Measurements from ENCODE around the gene HDX.
"Not testable (repeated sequence)": the region's sequence is repeated elsewhere in the genome, so short reads cannot be mapped to it uniquely, and the experiment has no call there.

Gene HDX

DNA sequence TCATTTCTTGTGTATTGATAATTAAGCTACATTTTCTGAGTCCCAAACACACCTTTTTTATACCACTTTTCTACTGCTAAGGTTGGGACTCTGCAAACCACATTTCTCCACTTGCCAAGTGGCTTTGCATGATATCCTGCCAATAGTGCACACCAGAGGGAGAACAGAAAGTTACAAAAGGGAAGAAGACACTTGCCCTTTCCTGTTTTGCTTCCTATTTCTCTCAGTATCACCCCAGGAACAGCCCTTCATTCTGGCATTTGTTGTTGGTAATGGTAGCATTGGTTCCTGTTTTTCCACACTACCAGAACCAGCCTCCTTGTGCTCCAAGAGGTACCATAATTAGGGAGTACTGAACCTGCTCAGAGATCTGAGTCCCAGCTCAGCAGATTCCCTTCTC is 87.1 kb downstream of the HDX start:
- Mint-ChIP-seq H3K4me1 (no peaks in the 10 kb centered on the region), H3K27ac (no peak overlapping the region), H3K27me3 (no peaks in the 10 kb centered on the region), H3K4me3 (no peak overlapping the region), H3K36me3 (ENCODE audit: low read depth) (peaks cover under 1% of the 10 kb centered on the region), H3K9me3 (peaks cover 8% of the 10 kb centered on the region)
- ATAC-seq (no peak), DNase-seq (no peak)

DNA sequence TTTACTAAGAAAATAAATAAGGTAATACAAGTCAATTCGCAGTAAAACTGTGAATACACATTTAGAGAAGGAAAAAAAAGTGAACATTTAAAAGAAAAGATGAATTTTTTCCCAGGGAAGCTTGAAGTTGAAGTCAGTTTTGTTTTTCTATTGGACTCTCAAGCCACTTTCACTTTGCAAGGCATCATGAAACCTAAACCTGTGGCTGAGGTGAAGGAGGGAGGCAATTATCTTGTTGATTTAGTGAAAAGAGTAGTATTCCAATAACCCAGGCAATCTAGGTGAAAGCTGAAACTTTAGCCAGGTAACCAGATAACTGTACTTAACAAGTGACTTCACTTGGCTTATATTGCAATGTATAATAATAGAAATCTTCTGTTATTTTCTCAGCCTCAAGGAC is 138.6 kb downstream of the HDX start:
- no peak for ATAC-seq
- H3K4me1 Mint-ChIP-seq, result no peaks in the 10 kb centered on the region
- H3K4me3 Mint-ChIP-seq, result no peak overlapping the region
- H3K27me3 Mint-ChIP-seq, result no peaks in the 10 kb centered on the region
- H3K27ac Mint-ChIP-seq, result no peak overlapping the region
- H3K9me3 Mint-ChIP-seq, result peaks cover 5% of the 10 kb centered on the region
- no peaks in the 10 kb centered on the region for H3K36me3 Mint-ChIP-seq (ENCODE audit: low read depth)
- DNase-seq, result no peak

DNA sequence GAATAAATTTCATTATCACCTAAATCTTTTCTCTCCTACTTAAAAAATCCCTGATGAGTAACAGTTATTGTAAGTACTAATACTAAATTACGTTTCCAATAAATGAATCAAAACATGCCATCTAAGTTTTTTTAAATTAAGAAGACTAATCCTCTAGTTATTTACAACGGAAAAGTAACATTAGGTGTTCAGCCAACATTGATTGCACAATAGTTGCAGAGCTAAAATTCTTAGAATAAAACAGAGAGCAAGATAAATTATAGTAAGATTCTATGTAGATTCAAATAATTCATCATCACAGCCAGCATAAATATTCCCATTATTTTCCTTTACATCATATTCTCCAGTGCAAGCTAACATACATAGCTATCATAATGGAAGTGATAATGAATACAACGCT is 139.2 kb downstream of the HDX start:
- H3K9me3 Mint-ChIP-seq, result peaks cover 5% of the 10 kb centered on the region
- H3K4me1 Mint-ChIP-seq, result no peaks in the 10 kb centered on the region
- no peak overlapping the region for H3K4me3 Mint-ChIP-seq
- no peak for ATAC-seq
- H3K27ac Mint-ChIP-seq, result no peak overlapping the region
- no peak for DNase-seq
- H3K27me3 Mint-ChIP-seq, result no peaks in the 10 kb centered on the region
- H3K36me3 Mint-ChIP-seq (ENCODE audit: low read depth), result no peaks in the 10 kb centered on the region

DNA sequence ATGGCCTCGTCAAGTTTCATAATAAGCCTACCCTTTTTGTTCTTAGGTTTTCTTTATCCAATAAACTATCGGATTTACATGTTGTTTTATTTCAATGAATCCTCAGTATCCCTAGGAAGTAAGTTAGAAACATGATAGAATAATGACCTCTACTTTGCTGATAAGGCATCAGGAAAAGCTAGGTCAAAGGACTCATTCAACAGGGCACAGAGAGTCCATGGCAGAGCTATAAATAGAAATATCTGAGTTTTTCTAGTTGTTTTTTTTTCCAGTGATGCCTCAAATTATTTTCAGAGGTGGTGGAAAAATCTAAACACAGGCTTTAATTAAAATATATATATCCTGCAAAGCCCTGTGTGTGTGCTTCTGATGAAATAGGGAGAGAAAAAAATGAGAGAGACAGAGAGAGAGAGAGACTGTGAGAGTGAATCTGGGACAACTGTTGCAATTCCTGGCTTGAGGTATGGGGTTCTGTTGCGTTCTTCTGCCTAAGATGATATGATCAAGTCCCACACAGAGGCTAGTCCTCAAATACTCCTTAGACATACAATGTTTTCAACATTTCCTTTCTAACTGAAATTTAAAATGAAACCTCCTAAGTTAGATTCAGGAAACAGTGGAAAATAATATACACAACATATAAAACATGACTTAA is 139.9 kb downstream of the HDX start:
- no peak for DNase-seq
- Mint-ChIP-seq H3K27me3 (no peaks in the 10 kb centered on the region), H3K4me3 (no peak overlapping the region), H3K4me1 (no peaks in the 10 kb centered on the region), H3K9me3 (peaks cover 5% of the 10 kb centered on the region), H3K27ac (no peak overlapping the region), H3K36me3 (ENCODE audit: low read depth) (no peaks in the 10 kb centered on the region)
- ATAC-seq, result no peak

DNA sequence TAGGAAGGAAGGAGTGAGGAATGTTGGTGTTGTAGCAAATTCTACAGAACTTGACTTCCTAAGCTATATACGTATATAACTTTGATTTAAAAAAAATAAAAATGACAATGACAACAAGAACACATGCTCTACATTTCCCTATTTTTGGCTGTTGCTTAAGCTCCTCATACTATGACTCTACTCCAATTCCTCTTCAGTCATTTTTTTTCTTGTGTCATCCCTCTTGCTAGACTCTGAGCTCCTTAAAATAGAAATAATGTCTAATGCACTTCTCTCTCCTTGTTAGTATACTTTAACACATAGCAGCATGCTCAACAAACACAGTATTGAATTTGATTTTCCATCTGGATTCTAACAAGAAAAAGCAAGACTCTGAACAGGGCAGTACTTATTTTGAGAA is 144.0 kb downstream of the HDX start:
- no peaks in the 10 kb centered on the region for H3K27me3 Mint-ChIP-seq
- no peaks in the 10 kb centered on the region for H3K9me3 Mint-ChIP-seq
- no peaks in the 10 kb centered on the region for H3K36me3 Mint-ChIP-seq (ENCODE audit: low read depth)
- no peak overlapping the region for H3K27ac Mint-ChIP-seq
- no peak overlapping the region for H3K4me3 Mint-ChIP-seq
- no peak for ATAC-seq
- no peak for DNase-seq
- H3K4me1 Mint-ChIP-seq, result no peaks in the 10 kb centered on the region

DNA sequence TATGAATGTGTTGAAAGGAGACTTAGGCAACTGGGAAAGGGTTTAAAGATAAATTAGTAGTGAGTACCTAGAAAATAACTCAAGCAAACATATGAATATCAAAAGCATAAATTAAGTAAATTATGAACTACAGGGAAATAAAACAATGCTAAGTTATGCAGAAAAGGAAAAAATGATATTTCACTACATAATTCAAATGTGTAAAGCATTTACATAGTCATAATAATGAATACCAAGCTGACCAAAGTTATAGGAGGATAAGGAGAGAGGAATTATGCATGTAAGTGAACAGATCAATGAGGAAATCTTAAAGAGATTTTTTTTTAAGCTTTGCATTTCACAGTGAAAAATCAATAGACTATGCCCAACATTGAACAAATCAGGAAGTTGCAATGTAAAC is 145.0 kb downstream of the HDX start:
- no peaks in the 10 kb centered on the region for H3K36me3 Mint-ChIP-seq (ENCODE audit: low read depth)
- no peak for ATAC-seq
- H3K9me3 Mint-ChIP-seq, result no peaks in the 10 kb centered on the region
- DNase-seq, result no peak
- H3K27me3 Mint-ChIP-seq, result no peaks in the 10 kb centered on the region
- no peaks in the 10 kb centered on the region for H3K4me1 Mint-ChIP-seq
- H3K27ac Mint-ChIP-seq, result no peak overlapping the region
- H3K4me3 Mint-ChIP-seq, result no peak overlapping the region

DNA sequence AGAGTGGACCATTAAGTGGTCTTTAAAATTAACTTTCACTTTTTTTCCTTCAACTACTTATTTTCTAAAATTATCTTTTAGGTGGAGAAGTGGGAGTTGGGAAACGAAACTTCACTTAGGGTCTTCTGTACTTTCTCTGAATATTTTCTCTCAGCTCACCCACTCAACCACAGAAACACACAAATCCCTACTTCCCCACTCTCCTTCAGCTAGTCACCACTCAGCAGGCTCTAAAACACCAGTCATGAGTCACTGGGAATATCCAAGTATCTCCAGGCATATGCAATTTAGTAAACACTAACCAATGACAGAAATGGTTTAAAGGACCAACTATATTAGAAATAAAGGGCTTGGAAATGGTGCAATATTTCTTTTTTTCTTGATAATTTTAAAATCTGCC is 161.3 kb downstream of the HDX start:
- no peaks in the 10 kb centered on the region for H3K27me3 Mint-ChIP-seq
- ATAC-seq, result no peak
- no peak for DNase-seq
- H3K27ac Mint-ChIP-seq, result no peak overlapping the region
- H3K9me3 Mint-ChIP-seq, result no peaks in the 10 kb centered on the region
- no peaks in the 10 kb centered on the region for H3K4me1 Mint-ChIP-seq
- no peak overlapping the region for H3K4me3 Mint-ChIP-seq
- H3K36me3 Mint-ChIP-seq (ENCODE audit: low read depth), result no peaks in the 10 kb centered on the region

DNA sequence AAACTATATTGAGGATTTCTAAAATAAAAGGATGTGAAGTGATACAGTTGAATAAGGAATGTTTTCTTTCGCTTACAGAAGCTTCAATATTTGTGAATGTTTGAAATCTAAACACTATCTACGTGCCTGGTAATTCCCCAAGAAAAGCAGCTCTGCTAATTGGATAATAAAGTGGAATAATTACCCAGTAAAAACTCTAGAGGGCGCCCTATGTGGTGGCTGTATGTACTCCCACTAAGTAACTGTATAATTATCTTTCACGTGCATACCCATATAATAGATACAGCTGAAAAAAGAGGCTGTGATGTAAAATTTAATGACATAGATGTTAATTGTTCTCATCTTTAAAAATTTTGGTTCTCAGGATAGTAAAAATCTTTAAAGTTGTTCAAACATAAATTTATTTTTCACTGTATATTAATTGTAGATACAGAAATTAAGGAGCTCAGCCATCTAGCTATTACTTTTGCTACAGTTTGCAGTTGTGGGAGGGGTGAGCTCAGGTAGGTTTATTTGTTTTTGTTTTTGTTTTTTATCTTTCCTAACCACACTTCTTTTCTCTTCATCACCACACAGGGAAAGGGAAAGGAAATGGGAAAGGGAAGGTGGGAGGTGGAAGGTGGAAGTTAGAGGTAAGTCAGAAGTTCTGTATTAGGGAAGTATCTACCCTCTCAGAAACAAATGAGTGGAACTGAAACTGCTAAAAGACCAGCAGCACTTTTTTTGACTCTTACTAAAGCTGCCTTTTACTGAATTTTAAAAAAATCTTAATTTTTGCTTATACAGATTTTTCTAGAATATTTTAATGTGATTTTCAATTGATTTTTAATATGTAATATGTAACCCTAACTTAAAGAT is 162.5 kb downstream of the HDX start:
- Mint-ChIP-seq H3K27ac (no peak overlapping the region), H3K4me3 (no peak overlapping the region), H3K27me3 (no peaks in the 10 kb centered on the region)

DNA sequence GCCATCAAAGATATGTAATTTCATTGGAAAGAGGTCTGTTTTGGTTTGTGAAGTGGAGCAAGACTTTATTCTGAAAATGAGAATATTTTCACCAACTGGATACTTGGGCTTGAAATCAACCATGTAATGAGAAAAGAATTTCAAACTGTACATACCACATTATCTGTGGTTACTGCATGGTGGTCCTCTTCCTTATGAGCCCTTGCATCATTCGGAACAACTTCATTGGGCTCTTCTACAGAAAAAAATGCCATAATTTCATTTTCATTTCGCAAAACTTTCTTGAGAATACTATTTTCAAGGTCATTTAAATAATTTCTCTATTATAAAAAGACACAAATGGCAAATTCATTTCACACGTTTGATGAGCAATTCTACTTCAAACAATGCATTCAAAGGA is 165.6 kb downstream of the HDX start:
- no peak overlapping the region for H3K4me3 Mint-ChIP-seq
- no peaks in the 10 kb centered on the region for H3K4me1 Mint-ChIP-seq
- H3K9me3 Mint-ChIP-seq, result no peaks in the 10 kb centered on the region
- H3K27me3 Mint-ChIP-seq, result no peaks in the 10 kb centered on the region
- DNase-seq (no peak), ATAC-seq (no peak)
- no peak overlapping the region for H3K27ac Mint-ChIP-seq
- no peaks in the 10 kb centered on the region for H3K36me3 Mint-ChIP-seq (ENCODE audit: low read depth)

More for the DNA sequence above, 162.5 kb downstream of the HDX start:
- Mint-ChIP-seq H3K4me1 (no peaks in the 10 kb centered on the region), H3K9me3 (no peaks in the 10 kb centered on the region), H3K36me3 (ENCODE audit: low read depth) (no peaks in the 10 kb centered on the region)
- ATAC-seq (no peak), DNase-seq (no peak)

DNA sequence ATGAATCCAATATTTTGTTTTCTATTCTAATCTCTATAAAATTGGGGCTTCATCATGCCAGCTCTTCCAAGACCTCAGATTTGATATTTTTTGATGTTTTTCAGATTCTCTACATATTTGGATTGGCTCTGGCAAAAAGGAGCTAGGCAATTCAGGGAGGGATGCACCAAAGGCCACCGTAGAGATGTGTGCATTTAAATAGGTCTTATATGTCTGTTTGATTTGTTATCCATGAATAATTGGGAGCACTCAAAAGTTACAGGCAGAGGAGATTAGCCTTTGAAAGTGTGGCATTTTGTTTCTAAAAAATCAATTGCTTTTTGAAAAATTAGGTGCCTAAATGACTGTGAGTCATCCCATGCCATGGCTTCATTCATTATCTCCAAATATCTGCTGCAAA is 167.1 kb downstream of the HDX start:
- ATAC-seq (no peak), DNase-seq (no peak)
- H3K4me1 Mint-ChIP-seq, result no peaks in the 10 kb centered on the region
- H3K9me3 Mint-ChIP-seq, result no peaks in the 10 kb centered on the region
- H3K27me3 Mint-ChIP-seq, result no peaks in the 10 kb centered on the region
- H3K36me3 Mint-ChIP-seq (ENCODE audit: low read depth), result no peaks in the 10 kb centered on the region
- no peak overlapping the region for H3K4me3 Mint-ChIP-seq
- no peak overlapping the region for H3K27ac Mint-ChIP-seq

DNA sequence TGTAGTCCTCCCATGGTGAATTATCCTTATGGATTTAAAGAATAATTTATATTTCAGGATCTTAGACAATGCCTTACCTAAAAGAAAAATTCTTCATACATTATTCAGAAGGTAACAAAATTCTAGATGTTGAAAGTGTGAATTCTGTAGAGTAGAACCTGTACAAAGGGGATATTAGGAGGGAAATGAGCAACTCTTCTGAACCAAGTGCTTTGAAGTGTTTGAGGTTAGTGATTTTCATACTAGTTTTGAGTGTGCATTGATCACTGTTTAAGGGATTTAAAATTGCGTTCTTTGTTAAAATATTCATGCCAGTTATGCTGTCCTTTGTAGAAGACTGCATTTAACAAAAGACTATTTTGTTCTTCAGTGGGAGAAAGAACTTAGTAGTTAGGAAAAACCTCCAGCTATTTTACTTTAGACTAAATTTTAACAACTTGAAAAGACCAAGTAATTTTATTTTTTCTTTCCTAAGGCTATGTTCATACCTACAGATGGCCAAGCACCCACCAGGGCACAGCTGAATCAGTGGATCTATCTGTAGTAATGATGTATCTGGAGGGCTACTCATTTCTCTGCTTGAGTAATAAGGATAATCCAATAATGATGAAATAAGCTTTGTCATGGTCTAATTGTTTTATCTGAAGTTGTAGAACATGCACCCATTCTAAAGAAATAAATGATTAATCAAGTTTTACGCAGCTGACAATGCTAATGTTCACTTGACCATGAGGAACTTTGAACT is 180.0 kb downstream of the HDX start:
- Mint-ChIP-seq H3K4me3 (no peak overlapping the region), H3K4me1 (no peaks in the 10 kb centered on the region), H3K9me3 (no peaks in the 10 kb centered on the region), H3K27ac (no peak overlapping the region), H3K27me3 (no peaks in the 10 kb centered on the region), H3K36me3 (ENCODE audit: low read depth) (no peaks in the 10 kb centered on the region)
- ATAC-seq, result no peak
- no peak for DNase-seq

DNA sequence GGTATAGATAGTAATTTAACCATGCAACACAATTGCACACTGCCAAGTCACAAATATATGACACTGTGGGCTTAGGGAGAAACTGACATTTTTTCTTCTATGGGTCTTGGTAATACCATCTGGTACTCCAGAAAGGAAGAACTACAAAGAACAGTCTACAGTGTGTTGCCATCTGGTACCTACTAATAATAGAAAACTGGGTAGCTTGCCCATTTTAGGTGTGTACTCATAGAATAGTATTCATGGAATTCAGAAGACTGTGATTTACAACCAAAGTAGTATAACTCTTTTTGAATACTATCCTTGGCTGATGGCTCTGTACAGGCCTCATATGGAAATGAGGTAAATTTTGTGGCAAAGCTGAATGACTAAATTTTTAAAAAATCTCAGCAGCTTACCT is 181.6 kb downstream of the HDX start:
- H3K4me3 Mint-ChIP-seq, result no peak overlapping the region
- DNase-seq (no peak), ATAC-seq (no peak)
- no peaks in the 10 kb centered on the region for H3K36me3 Mint-ChIP-seq (ENCODE audit: low read depth)
- no peaks in the 10 kb centered on the region for H3K27me3 Mint-ChIP-seq
- no peak overlapping the region for H3K27ac Mint-ChIP-seq
- no peaks in the 10 kb centered on the region for H3K4me1 Mint-ChIP-seq
- H3K9me3 Mint-ChIP-seq, result no peaks in the 10 kb centered on the region

DNA sequence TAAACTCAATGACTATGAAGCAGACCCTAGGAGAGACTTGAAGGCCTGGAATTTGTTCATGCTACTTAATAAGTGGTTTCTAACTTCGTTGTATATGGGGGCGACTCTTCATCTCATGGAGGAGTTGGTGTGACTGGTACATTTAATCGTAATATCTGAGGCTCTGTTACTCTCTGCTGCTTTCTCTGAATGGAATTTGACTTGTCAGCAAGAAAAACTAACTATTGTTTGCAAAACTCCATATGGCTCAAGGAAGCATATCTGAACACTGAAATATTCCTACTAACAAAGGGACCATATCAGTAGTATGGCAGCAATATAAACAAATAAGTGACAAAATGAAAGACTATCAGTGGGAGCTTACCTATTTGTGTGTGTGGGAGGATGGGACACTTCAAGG is 182.2 kb downstream of the HDX start:
- no peaks in the 10 kb centered on the region for H3K27me3 Mint-ChIP-seq
- no peak for DNase-seq
- no peaks in the 10 kb centered on the region for H3K4me1 Mint-ChIP-seq
- no peaks in the 10 kb centered on the region for H3K36me3 Mint-ChIP-seq (ENCODE audit: low read depth)
- H3K27ac Mint-ChIP-seq, result no peak overlapping the region
- H3K4me3 Mint-ChIP-seq, result no peak overlapping the region
- H3K9me3 Mint-ChIP-seq, result peaks cover 2% of the 10 kb centered on the region
- no peak for ATAC-seq

DNA sequence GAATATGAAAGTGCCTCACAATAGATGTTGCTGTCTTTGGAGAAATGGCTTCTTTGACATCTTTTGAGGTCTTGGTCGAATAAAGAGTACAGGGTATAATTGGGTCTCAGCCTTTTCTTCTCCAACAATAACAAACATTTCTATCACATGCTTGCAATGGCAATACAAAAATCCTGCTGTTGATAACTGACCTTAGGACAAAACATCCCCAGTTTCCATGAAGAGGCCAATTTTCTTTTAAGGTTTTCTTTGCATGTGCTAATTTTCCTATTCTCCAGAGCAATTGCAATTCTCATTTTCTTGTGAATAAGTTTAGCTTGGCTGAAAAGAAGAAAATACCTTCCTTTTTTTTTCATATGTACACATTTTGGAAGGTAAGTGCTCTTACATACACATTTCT is 183.6 kb downstream of the HDX start:
- ATAC-seq, result no peak
- peaks cover 5% of the 10 kb centered on the region for H3K9me3 Mint-ChIP-seq
- no peak overlapping the region for H3K27ac Mint-ChIP-seq
- H3K36me3 Mint-ChIP-seq (ENCODE audit: low read depth), result no peaks in the 10 kb centered on the region
- H3K4me1 Mint-ChIP-seq, result no peaks in the 10 kb centered on the region
- H3K27me3 Mint-ChIP-seq, result no peaks in the 10 kb centered on the region
- H3K4me3 Mint-ChIP-seq, result no peak overlapping the region
- no peak for DNase-seq

DNA sequence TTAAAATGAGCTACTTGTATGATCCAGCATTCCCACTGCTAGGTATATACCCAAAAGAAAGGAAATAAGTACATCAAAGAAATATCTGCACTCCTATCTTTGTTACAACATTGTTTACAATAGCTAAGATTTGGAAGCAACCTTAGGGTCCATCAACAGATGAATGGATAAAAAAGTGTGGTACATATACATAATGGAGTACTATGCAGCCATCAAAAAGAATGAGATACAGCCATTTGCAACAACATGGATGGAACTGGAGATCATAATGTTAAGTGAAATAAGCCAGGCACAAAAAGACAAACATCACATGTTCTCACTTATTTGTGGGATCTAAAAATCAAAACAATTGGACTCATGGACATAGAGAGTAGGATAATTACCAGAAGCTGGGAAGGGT is 186.3 kb downstream of the HDX start:
- H3K27ac Mint-ChIP-seq; H3K27me3 Mint-ChIP-seq; ATAC-seq; DNase-seq; H3K36me3 Mint-ChIP-seq (ENCODE audit: low read depth); H3K9me3 Mint-ChIP-seq; H3K4me1 Mint-ChIP-seq; H3K4me3 Mint-ChIP-seq: not testable (repeated sequence)

All from activated naive CD8-positive, alpha-beta T cell treated with anti-CD3 and anti-CD28 coated beads, Interleukin-2, amount 50 U/mL, for 24 hours (primary cell).